NCI-H2227 treated with DMSO at 0.1 percent for 48 hours (cell line): ENCODE measurements around the gene SLC14A1.

Experiments used
- DNase-seq: peaks from one replicate; lab custom pipeline; 2025; lab: John Stamatoyannopoulos, UW

The SLC14A1 gene

GRCh38 chr18:45801416-45802004, 77.5 kb downstream of the SLC14A1 start:
- DNase-seq = no peak
